ENCODE measurements around the gene KIN.

KIN gene

GRCh38 chr10:7707858-7708622, 79.8 kb downstream of the KIN start:
- no peak for DNase-seq (ENCODE audit: low spot score)

GRCh38 chr10:7707102-7707501, 80.7 kb downstream of the KIN start:
- no peak for DNase-seq (ENCODE audit: low spot score)
- in situ Hi-C loops (cut with MboI; ENCODE audit: low pct_unique_long_range_greater_than_20kb, low sequenced_read_pairs, unreplicated experiment): no loop called here
- no peak for TF ChIP-seq CTCF (IDR thresholded peaks at IDR 0.05; ENCODE audit: extremely low read depth, insufficient read depth, missing control alignments)

More at GRCh38 chr10:7707858-7708622, 79.8 kb downstream of the KIN start:
- in situ Hi-C loops (cut with MboI; ENCODE audit: low pct_unique_long_range_greater_than_20kb, low sequenced_read_pairs, unreplicated experiment): no loop called here
- TF ChIP-seq CTCF (IDR thresholded peaks at IDR 0.05; ENCODE audit: extremely low read depth, insufficient read depth, missing control alignments): no peak

GRCh38 chr10:7706534-7707073, 81.2 kb downstream of the KIN start:
- no peak for DNase-seq (ENCODE audit: low spot score)
- in situ Hi-C loops (cut with MboI; ENCODE audit: low pct_unique_long_range_greater_than_20kb, low sequenced_read_pairs, unreplicated experiment): no loop called here
- no peak for TF ChIP-seq CTCF (IDR thresholded peaks at IDR 0.05; ENCODE audit: extremely low read depth, insufficient read depth, missing control alignments)

- DNase-seq (ENCODE audit: low spot score): no peak
- no peak for TF ChIP-seq CTCF (IDR thresholded peaks at IDR 0.05; ENCODE audit: extremely low read depth, insufficient read depth, missing control alignments)
- in situ Hi-C loops (cut with MboI; ENCODE audit: low pct_unique_long_range_greater_than_20kb, low sequenced_read_pairs, unreplicated experiment): no loop called here
These were observed 82.5 kb downstream of the KIN start for GRCh38 chr10:7705341-7705740.

GRCh38 chr10:7704071-7705016, 83.4 kb downstream of the KIN start:
- TF ChIP-seq CTCF (IDR thresholded peaks at IDR 0.05; ENCODE audit: extremely low read depth, insufficient read depth, missing control alignments): no peak
- in situ Hi-C loops (cut with MboI; ENCODE audit: low pct_unique_long_range_greater_than_20kb, low sequenced_read_pairs, unreplicated experiment): no loop called here
- no peak for DNase-seq (ENCODE audit: low spot score)

- DNase-seq (ENCODE audit: low spot score): no peak
- no peak for TF ChIP-seq CTCF (IDR thresholded peaks at IDR 0.05; ENCODE audit: extremely low read depth, insufficient read depth, missing control alignments)
- in situ Hi-C loops (cut with MboI; ENCODE audit: low pct_unique_long_range_greater_than_20kb, low sequenced_read_pairs, unreplicated experiment): no loop called here
These were observed 84.7 kb downstream of the KIN start, which contains the start of gene ITIH2 for GRCh38 chr10:7703140-7703539. ITIH2 (plus strand) TSS chr10:7703316; CDS start chr10:7703435, 119 bp downstream.

Data from GM13977 (cell line).